ENCODE data around the gene ADGRF1.

DNA sequence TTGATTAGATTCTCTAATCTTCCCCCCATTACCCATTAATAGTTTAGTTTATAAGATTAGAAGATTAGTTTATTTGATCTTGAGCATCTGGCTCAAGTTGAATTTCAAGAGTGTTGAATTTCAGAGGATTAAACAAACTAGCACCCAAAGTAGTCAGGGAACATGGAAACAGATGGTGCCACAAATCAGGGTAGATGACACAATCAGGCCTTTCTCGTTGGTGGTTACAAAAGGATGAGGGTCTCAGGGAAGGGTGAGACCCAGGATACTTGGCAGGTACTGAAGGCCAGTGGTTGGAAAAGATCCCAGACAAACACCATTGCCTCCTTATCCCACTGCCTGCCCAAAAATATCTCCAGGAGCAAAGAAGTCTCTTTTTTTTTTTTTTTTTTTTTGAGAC lies 29.5 kb upstream of the ADGRF1 start:
- no peak for TF ChIP-seq CTCF (conservative IDR thresholded peaks at IDR 0.05; ENCODE audit: low read depth, low read length)
- TF ChIP-seq EZH2 (IDR thresholded peaks at IDR 0.05; ENCODE audit: low read length, unreplicated experiment) = no peak

All from PC-3 (cell line).